BJ (cell line): ENCODE results near the gene PPDPF. TPM values are rescaled to one million over a fixed set of nuclear protein-coding genes. Genes with fewer than 3 reads are reported as not detected.

Source experiments
- CTCF ChIA-PET: fragments of 350-600 bp; formaldehyde crosslinking; extraction: SDS; loops from one replicate; lab custom pipeline; 2021; ENCODE audit warnings: antibody characterized with exemption, inconsistent platforms; lab: Yijun Ruan, JAX
- POLR2A ChIA-PET: fragments of 300-600 bp; sonication (Branson Sonifier 250); formaldehyde crosslinking; extraction: SDS; loops from one replicate; lab custom pipeline; 2021; ENCODE audit warnings: antibody characterized with exemption; lab: Charles Lee
- DNase-seq: peaks from one replicate; pipeline ENCODE4 v3.0.0-alpha.2; 2011; ENCODE audit warnings: low read depth
- H3K27me3 ChIP-seq: 2 replicates; pipeline ENCODE4 v1.6.0; 2011; ENCODE audit warnings: low read length; ENCODE audit not compliant: control insufficient read depth, insufficient read depth
- H3K36me3 ChIP-seq: 2 replicates; pipeline ENCODE4 v1.5.1; 2011; ENCODE audit warnings: low read length; ENCODE audit not compliant: control insufficient read depth, insufficient read depth
- H3K4me3 ChIP-seq: 2 replicates; pipeline ENCODE4 v1.5.1; 2011; ENCODE audit warnings: low read depth, mild to moderate bottlenecking, control low read depth, low read length
- polyA plus RNA-seq: library from polyadenylated mRNA; depleted of rRNA; stranded (reverse); fragments of >200 nt; gene quantifications from 2 replicates; pipeline ENCODE4 v1.2.3, GENCODE V29; 2011
- TF ChIP-seq, protein P1 (sequence below): IDR thresholded peaks from 2 replicates; pipeline ENCODE4 v1.5.1; 2011; ENCODE audit warnings: low read depth, mild to moderate bottlenecking, control low read depth, inconsistent platforms, low read length, moderate library complexity; ENCODE audit not compliant: insufficient read depth

PPDPF gene
- polyA plus RNA-seq, 1 experiment, result 26.9 TPM

GRCh38 chr20:63487781-63488241 is 32.8 kb upstream of the PPDPF start:
- ChIA-PET POLR2A (no interaction called here), CTCF (no interaction called here)
- Histone ChIP-seq H3K4me3 (no peak overlapping the region), H3K36me3 (no peaks in the 10 kb centered on the region), H3K27me3 (peaks cover 3% of the 10 kb centered on the region)
- DNase-seq, result no peak
- TF ChIP-seq, protein P1, sequence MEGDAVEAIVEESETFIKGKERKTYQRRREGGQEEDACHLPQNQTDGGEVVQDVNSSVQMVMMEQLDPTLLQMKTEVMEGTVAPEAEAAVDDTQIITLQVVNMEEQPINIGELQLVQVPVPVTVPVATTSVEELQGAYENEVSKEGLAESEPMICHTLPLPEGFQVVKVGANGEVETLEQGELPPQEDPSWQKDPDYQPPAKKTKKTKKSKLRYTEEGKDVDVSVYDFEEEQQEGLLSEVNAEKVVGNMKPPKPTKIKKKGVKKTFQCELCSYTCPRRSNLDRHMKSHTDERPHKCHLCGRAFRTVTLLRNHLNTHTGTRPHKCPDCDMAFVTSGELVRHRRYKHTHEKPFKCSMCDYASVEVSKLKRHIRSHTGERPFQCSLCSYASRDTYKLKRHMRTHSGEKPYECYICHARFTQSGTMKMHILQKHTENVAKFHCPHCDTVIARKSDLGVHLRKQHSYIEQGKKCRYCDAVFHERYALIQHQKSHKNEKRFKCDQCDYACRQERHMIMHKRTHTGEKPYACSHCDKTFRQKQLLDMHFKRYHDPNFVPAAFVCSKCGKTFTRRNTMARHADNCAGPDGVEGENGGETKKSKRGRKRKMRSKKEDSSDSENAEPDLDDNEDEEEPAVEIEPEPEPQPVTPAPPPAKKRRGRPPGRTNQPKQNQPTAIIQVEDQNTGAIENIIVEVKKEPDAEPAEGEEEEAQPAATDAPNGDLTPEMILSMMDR, result no peak

DNA sequence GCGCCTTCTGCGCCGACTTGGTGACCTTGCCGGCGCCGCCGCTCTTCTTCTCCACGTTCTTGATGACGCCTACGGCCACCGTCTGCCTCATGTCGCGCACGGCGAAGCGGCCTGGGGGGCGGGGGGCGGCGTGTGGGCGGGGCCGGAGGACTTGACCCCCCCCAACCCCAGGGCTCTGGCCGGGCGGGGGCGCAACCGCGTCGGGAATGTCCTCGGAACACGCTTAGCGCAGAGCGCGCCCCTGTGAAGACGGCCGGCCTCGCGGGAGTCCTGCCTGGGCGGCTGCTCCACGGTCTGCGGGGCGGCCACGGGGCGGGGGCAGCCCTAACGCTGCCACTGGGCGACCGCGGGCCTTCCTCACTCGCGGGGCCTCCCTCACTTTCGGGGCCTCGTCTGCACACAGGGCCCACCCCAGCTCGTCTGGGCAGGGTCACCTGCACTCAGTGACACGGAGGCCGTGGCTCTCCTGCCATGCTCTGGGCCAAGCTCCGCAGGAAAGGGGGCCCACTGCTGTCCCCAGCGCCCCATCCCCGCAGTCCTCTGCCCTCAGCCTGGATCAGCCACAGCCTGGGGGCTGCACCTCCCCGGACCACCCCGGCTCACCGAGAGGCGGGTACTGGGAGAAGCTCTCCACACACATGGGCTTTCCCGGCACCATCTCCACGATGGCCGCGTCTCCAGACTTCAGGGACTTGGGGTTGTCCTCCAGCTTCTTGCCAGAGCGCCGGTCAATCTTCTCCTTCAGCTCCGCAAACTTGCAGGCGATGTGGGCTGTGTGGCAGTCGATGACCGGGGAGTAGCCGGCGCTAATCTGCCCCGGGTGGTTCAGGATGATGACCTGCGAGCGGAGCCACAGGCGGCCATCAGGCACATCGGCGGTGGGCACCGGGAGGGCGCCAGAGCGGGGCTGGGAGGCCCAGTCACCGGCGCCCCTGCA is 32.0 kb upstream of the PPDPF start:
- Histone ChIP-seq H3K36me3 (no peaks in the 10 kb centered on the region), H3K27me3 (peaks cover 3% of the 10 kb centered on the region), H3K4me3 (no peak overlapping the region)
- DNase-seq, result no peak
- POLR2A ChIA-PET, result no interaction called here
- CTCF ChIA-PET, result no interaction called here
- TF ChIP-seq, protein P1, result no peak

DNA sequence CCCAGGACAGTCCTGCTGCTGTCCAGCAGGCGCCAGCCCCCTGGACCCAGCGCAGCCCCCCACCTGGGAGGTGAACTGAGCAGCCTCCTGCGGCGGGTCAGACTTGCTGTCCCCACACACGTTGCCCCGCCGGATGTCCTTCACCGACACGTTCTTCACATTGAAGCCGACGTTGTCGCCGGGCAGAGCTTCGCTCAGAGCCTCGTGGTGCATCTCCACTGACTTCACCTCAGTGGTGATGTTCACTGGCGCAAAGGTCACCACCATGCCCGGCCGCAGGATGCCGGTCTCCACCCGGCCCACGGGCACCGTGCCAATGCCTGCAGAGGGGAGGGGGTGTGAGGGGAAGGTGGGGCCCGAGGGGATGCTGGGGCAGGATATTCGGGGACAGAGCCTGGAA is 30.1 kb upstream of the PPDPF start:
- Histone ChIP-seq H3K36me3 (no peaks in the 10 kb centered on the region; the same call in 1 of the 2 replicates), H3K4me3 (no peak overlapping the region), H3K27me3 (peaks cover 2% of the 10 kb centered on the region)
- TF ChIP-seq, protein P1, result no peak
- ChIA-PET POLR2A (no interaction called here), CTCF (no interaction called here)
- no peak for DNase-seq

DNA sequence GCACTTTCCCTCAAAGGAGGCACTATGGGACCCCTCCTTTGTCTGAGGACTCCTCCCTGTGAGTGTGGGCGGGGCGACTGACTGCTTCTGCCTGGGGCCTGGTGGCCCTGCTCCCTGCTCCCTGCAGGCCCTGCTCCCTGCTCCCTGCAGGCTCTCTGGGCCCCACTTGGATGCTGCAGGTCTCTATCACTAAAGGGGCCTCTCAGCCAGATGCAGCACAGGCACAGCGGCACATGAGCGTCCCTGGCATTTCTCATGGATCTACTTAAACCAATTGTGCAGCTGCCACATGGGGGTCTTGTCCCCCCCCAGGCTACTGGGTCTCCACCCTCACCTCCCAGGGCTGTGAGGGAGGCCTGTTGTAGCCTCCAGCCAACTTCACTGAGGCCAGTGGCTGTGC is 29.5 kb upstream of the PPDPF start:
- ChIA-PET CTCF (no interaction called here), POLR2A (no interaction called here)
- TF ChIP-seq, protein P1, result no peak
- no peak for DNase-seq
- peaks cover 1% of the 10 kb centered on the region; the same call in 1 of the 2 replicates for H3K27me3 ChIP-seq
- H3K4me3 ChIP-seq, result no peak overlapping the region
- no peaks in the 10 kb centered on the region; the same call in 1 of the 2 replicates for H3K36me3 ChIP-seq

GRCh38 chr20:63491635-63492230 is 28.8 kb upstream of the PPDPF start:
- ChIA-PET POLR2A (no interaction called here), CTCF (no interaction called here)
- H3K36me3 ChIP-seq, result no peaks in the 10 kb centered on the region; the same call in 1 of the 2 replicates
- peaks cover 1% of the 10 kb centered on the region; the same call in 1 of the 2 replicates for H3K27me3 ChIP-seq
- TF ChIP-seq, protein P1, result no peak
- no peak overlapping the region for H3K4me3 ChIP-seq
- no peak for DNase-seq
